ENCODE measurements around the gene NTRK3.
"Not testable (repeated sequence)": the region's sequence is repeated elsewhere in the genome, so short reads cannot be mapped to it uniquely, and the experiment has no call there.

The NTRK3 gene

DNA sequence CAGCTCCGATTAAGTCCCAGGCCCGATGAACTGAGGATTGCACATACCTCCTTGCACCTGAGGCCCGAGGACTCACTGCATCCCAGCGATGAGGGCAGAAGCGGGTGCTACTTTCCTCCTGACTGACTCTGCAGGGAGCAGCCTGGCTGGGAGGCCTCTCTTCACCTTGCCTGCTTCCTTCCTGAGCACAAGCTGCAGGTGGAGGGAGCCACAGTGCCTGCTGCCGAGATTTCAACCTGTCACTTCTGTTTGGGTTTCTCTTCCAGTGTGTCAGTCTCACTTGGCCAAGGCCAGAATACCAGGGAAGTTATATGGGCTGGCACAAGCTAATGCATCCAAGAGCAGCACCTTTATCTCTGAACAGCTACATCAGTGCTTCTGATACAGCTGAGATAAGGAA lies 185.4 kb downstream of the NTRK3 start:
- DNase-seq, result no peak

DNA sequence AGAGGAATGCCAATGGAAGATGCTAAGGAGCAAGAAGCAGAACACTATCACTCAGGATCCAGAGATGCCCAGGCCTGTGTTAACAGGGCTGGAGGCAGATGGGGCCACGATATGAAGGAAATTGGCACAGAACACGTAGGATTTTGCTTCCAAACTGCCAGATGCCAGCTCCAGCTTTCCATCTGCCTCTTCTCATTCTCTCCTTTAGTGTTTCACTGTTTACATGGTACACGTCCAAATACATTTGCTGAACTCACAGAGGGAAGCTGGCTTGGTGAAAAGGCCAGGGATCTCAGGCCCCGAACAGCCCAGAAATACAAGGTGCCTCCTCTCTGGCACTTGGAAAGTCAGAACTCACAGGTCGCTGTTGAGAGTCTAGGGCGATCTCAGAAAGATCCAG lies 187.0 kb downstream of the NTRK3 start:
- DNase-seq, result peak in 1 of 2 experiments; percentile 60

DNA sequence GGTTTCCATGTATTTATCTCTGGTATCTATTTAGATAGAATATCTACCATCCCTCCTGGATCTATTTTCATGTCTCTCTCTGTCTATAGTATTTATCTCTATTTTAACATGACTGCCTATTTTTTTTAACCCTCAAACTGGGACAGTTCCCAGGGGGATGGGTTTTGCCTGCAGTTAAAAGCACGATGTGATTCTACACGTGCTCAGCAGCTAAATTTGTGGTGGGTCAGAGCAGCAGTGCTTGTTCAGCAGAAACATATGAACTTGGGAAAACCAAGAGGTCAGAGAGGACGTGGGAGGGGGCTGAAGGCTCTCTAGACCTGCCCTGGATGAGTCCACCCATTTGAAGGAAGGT lies 189.2 kb downstream of the NTRK3 start:
- DNase-seq, result no peak

DNA sequence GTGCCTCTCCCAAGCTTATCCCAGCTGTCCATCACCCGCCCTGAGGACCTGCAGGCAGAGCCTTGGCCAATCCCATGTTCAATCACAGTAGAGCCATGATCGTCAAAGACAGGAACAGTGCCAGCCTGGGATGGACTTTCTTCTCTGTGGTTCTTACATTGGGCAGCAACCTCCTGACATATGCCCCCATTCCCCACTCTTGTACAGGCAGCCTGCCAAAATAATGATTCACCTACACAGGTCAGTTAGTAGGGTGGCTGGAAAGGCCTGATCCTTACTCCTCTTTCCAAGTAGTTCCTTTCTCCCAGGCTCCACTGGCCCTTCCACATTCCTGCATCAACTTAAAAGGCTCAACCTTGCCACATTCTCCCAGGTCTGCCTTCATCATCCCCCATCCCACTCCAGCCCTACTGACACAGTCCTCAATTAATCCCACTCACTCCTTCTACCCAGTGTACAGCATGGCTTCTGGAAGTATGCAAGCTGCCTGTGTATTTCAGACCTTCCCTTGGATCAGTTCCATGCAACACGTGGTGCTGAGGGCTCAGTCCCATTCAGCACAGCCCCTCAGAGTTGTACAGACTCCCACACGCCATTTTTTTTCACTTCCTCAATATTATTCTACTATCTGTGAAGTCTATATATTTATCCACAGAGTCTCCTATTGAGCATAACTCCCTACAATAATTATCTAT lies 189.8 kb downstream of the NTRK3 start:
- peak in 1 of 2 experiments; percentile 6 for DNase-seq

DNA sequence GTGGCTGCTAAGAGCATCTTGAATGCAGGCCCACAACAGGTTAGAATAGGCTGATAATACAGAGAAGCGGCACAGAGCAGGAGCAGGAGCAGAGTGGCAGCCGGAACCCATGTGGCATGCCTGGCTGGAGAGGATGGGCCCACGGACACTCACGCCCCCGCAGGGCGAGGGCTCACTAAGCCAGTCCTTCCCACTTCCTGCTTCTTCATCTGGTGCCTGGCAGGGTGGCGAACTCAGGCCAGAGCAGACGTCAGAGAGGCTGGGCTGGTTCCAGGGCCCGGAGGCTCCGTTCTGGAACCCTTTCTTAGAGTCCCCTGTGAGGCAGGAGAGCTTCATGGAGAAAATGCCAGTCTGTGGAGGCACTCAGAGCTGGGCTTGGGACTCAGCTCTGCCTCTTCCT lies 195.1 kb downstream of the NTRK3 start:
- no peak for DNase-seq

DNA sequence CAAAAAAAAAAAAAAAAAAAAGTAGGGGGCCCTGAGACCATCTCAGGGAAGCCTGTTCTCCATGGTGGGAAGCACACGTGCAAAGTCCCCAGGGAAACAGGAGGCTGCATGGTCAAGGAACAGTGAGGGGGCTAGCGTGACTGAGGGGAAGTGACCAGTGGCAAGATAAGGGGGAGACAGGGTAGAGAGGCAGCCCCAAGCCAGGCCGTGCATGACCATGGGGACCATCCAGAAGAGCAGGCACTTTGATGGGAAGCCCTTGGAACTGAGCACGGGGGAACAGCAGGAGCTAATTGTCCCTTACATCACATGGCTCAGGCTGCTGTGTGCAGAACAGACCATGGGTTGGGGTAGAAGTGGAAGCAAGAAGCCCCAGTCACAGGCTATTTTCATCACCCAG lies 196.2 kb downstream of the NTRK3 start:
- no peak for DNase-seq

DNA sequence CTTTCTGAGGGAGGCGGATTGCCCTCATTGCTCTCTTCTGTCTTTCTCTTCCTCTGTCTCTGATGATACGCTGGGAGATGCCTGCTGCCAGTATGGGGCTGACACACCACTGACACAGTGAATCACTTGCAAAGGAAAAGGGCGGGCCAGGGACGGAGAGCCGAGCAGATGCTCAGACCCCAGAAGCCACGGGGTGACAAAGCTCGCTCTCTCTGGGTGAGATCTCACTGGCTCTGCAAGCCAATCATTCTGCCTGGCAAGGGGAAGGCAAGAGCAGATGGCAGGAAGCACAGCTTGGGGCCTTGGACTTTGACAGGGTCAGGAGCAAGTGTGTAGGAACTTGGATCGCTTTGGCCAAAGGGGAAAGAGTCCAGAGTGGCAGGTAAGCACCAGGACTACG lies 198.7 kb downstream of the NTRK3 start:
- peak in 1 of 2 experiments; percentile 54 for DNase-seq

DNA sequence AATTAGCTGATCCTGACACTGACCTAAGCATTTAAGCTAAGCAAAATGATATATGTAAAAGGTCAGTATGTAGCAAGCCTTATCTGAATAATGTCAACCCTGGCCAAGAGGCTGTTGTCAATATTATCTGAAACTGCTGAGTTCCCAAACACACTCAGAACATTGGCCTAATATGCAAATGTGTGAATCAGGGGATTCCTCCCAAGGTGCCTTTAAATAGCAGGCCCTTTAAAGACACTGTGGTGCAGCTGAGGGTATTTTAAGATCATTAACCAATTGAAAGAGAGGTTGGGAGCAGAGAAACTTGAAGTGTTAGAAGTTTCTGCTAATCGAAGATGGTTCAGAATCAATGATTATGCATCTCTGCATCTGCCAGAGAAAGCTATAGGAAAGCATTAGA lies 207.0 kb downstream of the NTRK3 start:
- DNase-seq, result no peak

DNA sequence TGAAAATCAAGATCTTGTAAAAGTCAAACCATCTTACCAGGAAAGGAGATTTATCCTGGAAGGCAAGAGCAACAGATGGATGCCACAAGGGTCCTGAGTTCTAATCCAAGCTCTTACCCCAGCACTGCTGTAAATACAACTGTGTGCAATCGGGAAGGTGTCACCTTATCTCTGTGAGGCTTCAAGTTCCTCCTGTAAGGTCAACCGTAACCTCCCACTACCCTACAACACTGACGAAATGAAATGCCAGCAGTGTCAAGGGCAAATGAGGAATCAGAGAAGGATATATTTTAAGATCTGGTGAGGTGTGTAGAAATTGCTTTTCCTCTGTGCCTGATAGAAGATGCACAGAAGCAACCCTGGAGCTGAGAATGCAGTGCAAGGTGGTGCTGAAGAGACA lies 207.8 kb downstream of the NTRK3 start:
- DNase-seq, result no peak

DNA sequence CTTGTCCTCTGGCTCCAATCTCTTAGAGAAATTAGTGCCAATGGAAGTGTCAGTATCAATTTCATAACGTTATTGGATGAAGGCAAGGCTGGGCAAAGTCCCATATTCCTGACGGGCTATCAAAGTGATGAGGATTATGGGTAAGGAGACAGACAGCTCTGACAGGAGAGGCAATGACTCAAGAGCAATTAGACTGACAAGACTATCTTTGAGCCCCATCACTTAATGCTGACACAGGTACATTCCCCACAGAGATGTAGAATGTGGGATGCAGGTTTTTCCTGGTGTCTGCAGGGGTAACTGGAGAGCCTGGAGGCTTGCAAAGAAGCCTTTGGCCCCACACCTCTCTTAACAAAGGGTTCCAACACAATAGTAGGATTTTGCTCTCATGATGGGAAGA lies 208.3 kb downstream of the NTRK3 start:
- no peak for DNase-seq

DNA sequence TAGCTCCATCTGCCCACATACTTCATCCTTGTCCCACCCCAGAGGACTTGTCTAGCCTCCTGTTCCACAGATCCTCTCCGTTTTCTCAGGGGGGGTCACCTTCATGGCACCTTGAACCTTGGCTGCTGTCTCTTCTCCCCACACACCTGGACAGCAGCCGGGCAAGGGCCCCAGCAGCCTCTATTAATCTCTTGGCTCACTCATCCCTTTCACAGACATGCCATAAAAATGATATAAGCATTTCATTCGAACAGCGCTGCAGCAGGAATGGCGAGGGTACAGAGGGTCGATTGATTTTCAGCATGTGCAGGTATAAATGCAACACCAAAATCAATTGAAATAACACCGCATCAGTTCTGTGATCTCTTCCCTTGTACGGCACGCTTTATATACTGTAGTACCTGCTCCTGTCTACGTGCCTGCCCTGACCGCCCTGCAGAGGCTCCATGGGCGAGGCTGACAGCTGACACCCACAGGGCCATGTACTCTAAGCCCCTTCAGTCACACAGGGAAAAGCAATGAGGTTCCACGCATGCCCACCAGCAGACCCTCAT lies 209.9 kb downstream of the NTRK3 start:
- no peak for DNase-seq

DNA sequence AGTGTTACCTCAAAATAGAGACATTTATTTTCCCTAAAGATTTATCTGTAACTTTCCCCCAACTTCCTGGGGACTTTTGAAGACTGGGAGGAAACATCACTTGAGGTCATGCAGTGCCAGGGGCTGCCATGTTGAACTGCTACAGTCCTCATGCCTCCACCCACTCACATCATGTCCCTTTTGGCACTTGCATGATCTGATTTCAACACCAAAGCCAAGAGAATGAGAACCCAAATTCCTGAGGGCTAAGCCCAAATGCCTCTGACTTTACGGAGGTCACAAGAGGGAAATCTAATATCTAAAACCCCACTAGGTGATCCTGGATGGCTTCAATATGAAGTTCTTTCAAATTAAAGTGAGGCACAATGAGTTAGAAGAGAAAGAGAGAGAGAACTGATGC lies 213.1 kb downstream of the NTRK3 start:
- DNase-seq, result no peak

DNA sequence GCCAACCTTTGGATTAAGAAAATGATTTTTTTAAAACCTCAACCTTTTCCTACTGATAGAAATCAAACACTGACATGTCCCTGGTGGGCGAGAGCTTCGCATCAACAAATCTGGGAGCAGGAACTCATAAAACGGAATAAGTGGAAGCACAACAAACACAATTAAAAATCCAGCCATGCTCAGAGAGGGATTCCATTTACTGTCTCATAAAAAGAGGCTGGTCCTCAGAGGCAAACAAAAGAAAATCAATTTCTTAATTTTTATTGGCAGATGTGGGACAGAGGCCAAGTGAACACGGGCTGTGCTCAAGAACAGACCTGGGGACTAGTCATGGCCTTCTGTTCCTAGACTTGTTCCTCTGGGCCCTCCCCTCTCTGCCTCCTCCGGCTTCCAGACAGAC lies 214.5 kb downstream of the NTRK3 start:
- DNase-seq, result no peak

DNA sequence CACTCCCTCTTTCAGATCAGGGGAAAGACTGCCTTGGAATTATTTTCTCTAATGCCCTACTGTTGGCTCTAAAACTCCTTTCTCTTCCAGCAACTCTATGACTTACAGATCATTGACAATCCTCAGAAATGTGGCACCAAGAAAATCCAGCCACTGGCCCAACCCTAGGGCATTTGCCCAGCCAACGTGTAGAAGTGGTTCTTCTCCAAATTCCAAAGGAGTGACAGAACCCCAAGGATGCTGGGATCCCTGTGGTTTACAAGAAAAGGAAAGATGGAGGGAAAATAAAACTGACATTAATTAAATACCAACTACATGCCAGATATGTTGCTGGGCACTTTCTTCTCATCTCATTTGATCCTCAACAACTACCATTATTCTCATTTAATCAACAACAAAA lies 216.0 kb downstream of the NTRK3 start:
- DNase-seq, result no peak

DNA sequence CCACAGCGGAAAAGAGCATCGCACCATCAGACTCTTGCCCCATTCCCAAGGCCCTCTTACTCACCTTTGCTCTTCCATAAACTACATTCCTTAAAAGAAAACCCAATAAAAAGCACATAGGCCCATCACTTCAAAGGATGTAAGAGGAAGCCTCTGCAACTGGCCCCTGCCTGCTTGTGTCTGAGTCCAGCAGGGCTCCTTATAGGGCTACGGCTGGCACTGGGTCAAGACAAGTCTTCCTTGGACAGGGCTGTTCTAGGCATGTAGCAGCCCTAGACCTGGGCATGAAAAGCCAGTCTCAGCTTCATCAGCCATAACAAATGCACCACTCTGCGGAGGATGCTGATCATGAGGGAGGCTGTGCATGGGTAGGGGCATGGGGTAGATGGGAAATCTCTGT lies 218.3 kb downstream of the NTRK3 start:
- DNase-seq, result no peak

DNA sequence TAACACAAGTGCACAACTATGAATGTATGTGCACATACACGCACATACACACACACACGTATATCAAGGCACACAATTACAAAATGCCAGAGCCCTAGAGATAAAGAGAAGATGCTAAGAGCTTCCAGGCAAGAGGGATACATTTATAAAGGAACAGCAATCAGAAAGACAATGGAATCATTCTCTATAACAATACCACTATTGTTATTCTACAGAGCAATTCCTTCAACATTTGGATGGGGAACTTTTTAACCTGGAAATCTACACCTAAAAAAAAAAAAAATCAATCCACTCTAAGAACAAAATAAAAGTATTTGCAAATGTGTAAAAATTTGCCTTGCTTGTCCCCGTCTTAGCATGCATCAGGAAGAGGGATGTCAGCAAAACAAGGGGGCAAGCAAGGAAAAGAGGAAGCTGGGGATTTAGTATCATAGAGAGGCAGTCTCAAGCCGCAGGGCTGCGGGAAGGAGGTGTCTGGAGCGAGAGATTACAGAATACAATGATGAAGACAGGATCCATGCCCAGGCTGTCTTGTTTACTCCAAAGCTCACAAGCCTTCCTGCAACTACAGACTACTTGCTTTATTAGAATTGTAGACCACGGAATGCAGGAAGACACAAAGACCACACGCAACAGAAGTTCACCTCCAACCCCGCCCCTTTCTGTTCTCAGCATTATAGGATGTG lies 220.2 kb downstream of the NTRK3 start:
- DNase-seq, result no peak

DNA sequence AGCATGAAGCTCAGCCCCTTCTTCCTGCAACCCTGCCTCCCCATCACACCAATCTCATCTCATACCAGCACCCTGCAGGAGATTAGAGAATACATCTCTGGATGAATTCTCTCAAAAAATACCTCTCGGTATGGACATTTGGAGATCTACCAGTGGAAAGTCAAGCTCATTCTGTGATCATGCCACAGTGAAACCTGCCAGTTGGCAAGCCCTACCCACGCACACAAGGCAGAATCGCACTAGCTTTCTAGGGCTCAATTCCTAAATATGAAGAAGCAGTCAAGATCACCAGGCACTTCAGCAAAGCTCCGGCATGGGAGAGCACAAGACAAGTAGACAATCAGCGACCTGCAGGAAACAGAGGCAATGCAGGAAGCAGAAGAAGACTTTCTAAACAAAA lies 221.2 kb downstream of the NTRK3 start:
- no peak for DNase-seq

DNA sequence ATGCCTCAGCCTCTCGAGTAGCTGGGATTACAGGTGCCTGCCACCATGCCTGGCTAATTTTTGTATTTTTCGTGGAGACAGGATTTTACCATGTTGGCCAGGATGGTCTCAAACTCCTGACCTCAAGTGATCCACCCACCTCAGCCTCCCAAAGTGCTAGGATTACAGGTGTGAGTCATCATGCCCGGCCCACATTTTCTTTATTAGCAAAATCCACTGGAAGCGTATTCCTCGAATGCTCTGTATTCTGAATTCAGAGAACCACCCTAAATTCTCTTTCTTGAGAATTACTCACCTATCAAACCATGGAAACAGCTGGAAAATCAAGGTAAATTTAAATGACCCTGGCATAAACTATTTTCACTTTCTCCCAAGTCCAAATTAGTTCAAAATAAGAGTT lies 223.1 kb downstream of the NTRK3 start:
- not testable (repeated sequence) for DNase-seq

DNA sequence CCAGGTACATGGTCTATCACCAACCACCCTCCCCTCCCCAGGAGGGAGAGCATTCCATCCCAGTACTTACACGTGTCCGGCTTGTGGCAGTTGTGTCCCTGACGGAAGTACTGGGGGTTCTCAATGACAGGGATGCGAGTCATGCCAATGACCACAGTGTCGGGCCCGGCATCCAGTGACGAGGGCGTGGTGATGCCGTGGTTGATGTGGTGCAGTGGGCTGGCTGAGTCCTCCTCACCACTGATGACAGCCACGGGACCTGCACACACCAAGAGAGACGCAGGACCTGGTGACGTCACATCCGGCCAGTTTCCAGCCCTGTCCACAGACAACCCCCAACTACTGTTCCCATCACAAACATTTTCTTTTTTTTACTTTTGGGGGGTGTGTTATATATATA lies 223.8 kb downstream of the NTRK3 start:
- no peak for DNase-seq

DNA sequence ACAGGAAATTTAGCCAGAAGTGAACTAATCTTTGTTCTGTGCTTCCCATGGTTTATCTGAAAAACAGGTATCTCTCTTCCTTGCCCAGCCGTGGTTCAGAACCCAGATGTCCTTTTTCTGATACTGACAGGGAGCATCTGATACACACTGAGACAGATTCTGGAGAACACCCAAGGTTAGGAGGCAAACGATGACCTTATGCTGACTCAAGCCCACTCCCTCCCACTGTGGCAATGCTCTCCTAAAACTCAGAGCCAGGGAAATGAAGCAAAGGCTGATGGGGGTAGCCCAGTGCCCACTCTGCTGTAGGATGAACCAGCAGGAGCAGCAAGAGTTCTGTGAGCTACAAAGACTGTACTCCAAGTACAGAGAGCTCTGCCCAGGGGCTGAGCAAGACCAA lies 225.1 kb downstream of the NTRK3 start:
- DNase-seq, result no peak

DNA sequence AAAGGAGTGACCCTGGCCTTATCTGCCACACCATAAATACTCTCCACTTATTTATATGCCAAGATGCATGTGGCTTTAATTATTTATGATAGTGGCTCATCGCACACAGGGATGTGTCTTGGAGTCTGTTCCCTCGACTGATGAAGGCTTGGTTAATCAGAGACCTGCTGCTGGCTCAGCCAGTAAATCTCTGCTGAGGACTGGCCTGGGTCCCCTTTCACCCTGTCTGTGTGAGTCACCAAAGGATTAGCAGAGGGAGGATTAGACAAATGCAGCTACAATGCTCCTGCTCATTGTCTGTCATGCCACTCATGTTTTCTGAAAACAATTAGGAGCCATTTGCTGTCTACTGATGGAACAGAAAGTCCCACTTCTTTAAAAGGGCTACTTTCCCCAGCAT lies 226.8 kb downstream of the NTRK3 start:
- peak; percentile 43 to 88 for DNase-seq

DNA sequence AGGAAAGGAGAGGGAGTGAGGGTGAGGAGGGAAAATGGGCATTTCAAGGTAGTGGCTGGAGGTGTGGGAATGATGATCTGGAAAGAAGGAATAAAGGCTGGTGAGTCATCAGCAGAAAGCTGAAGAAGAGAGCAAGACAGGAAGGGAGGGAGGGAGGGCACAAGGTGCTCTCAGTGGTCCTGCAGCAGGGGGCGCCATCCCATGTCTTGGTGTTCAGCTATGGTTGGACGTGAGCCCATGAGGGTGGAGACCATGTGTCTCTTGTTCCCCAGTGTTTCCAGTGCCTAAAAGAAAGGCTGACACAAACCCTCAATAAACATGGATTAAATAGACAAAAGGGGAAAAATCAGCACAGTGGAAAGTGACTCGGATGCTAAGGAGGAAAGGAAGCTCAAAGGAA lies 228.5 kb downstream of the NTRK3 start:
- DNase-seq, result no peak

DNA sequence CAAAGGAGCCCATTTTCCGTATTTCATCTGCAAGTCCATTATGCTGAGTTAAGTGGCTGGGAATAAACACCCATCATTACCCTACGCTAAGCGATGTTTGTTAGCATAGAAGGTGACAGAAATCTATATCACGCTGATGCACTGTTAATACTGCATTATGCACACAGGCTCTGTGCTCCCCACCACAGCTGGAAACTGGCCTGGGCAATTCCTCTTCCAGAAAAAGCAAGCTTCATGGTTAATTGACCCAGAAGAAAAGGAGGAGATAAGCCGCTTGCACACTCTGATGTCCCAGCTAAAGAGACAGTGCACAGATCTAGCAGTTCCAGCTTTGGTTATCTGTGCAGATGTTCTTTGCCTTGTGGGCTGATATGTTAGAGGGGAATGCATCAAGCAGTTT lies 232.6 kb downstream of the NTRK3 start:
- DNase-seq, result no peak

DNA sequence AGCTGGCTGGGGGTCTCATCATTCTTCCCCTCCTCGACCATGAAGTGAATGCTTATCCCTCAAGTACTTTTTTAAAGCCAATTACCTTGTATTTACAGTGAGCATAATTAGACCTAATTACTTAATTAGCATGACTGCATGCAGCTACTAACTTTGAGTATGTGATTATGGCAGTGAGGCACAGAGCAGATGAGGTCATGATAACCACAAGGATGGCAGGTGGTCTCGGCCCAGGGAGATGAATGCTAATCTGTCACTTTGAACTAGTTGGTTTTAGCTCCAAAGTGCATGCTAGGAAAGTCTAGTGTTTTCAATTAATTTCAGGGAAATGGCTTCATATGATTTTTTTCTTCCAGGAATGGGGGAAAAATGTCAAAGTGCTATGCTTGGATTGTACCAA lies 233.8 kb downstream of the NTRK3 start:
- peak; percentile 85 to 87 for DNase-seq

DNA sequence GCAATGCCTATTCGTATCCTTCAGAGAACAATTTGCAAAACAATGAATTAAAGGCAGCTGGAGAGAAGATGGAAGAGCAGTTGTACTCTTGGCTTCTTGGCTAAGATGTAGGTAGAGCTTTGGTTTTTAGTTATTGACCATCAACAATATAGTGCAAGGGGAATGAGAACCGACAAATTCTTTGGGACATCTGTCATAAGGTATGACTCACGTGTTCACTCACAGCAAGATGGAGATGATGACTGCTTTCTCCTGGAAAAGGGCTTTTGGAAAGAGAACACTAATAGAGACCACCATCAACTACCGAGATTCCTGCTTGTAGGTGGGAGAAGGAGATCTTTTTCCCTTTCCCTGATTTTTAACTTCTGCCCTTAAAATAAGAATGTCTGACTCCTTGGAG lies 234.9 kb downstream of the NTRK3 start:
- DNase-seq, result no peak
